Panc1 (cell line): ENCODE results near the gene PYGM. TPM values are rescaled to one million over a fixed set of nuclear protein-coding genes. Genes with fewer than 3 reads are reported as not detected.
"Not testable (repeated sequence)": the region's sequence is repeated elsewhere in the genome, so short reads cannot be mapped to it uniquely, and the experiment has no call there.

Experiments
- ATAC-seq: fragments of 200-7000 bp; cut with Tn5 transposase; 2 replicates; pipeline ENCODE4 v1.9.1; 2020; ENCODE audit warnings: mild to moderate bottlenecking, moderate library complexity
- BruUV-seq: library from RNA; stranded (reverse); fragments of 400-500 nt; replicated peaks from 2 replicates; lab custom pipeline; 2021; lab: Mats Ljungman, UMichigan
- CTCF ChIA-PET: fragments of 300-600 bp; sonication (Branson Sonifier 250); formaldehyde crosslinking; loops from one replicate; lab custom pipeline; 2022; ENCODE audit warnings: antibody characterized with exemption; lab: Charles Lee
- POLR2A ChIA-PET: fragments of 300-600 bp; sonication (Branson Sonifier 250); formaldehyde crosslinking; loops from one replicate; lab custom pipeline; 2022; ENCODE audit warnings: antibody characterized with exemption; lab: Charles Lee
- DNase-seq: peaks from one replicate; pipeline ENCODE4 v3.0.0-alpha.2; 2010; ENCODE audit warnings: low read depth, low spot score
- H3K27ac ChIP-seq: 2 replicates; pipeline ENCODE4 v1.5.1; 2011; ENCODE audit warnings: mild to moderate bottlenecking, low read length, inconsistent platforms
- H3K27me3 ChIP-seq: fragments of 200-500 bp; sonication (Bioruptor generic); 2 replicates; pipeline ENCODE4 v1.6.0; 2014; ENCODE audit warnings: low read length, inconsistent platforms; ENCODE audit not compliant: control insufficient read depth, insufficient read depth
- H3K36me3 ChIP-seq: fragments of 200-500 bp; sonication (Bioruptor generic); 2 replicates; pipeline ENCODE4 v1.5.1; 2014; ENCODE audit warnings: inconsistent platforms, mild to moderate bottlenecking, low read length, moderate library complexity; ENCODE audit not compliant: control insufficient read depth, insufficient read depth
- H3K4me1 ChIP-seq: 2 replicates; pipeline ENCODE4 v1.5.1; 2011; ENCODE audit warnings: inconsistent platforms, mild to moderate bottlenecking, low read length, moderate library complexity; ENCODE audit not compliant: control insufficient read depth, insufficient read depth
- H3K4me3 ChIP-seq, 2 experiments: 2 replicates each; pipeline ENCODE4 v1.5.1; 2011 to 2012; ENCODE audit warnings: low read depth in 2 of 2, low read length in 2 of 2, mild to moderate bottlenecking in 2 of 2, inconsistent platforms in 1 of 2, moderate library complexity in 1 of 2
- H3K9me3 ChIP-seq: fragments of 200-500 bp; sonication (Bioruptor generic); 2 replicates; pipeline ENCODE4 v1.5.1; 2014; ENCODE audit warnings: low read depth, mild to moderate bottlenecking, inconsistent platforms, low read length, moderate library complexity; ENCODE audit not compliant: control insufficient read depth, insufficient read depth
- CTCF ChIP-seq: fragments of 450-650 bp; IDR thresholded peaks from 2 replicates; pipeline ENCODE4 v1.5.1; 2017; ENCODE audit warnings: mild to moderate bottlenecking
- POLR2AphosphoS5 ChIP-seq: IDR thresholded peaks from 2 replicates; pipeline ENCODE4 v1.6.1; 2012; ENCODE audit warnings: mild to moderate bottlenecking, low read depth, low read length, moderate library complexity
- REST ChIP-seq, 2 experiments: IDR thresholded peaks; 2 replicates each; pipeline ENCODE4 v1.6.1; 2011 to 2012; ENCODE audit warnings: low read depth in 2 of 2, control low read depth in 1 of 2, low read length in 1 of 2, mild to moderate bottlenecking in 1 of 2, moderate library complexity in 1 of 2; ENCODE audit not compliant: insufficient read depth in 1 of 2
- SIN3A ChIP-seq: IDR thresholded peaks from 2 replicates; pipeline ENCODE4 v1.6.1; 2012; ENCODE audit warnings: low read depth, mild to moderate bottlenecking, low read length, moderate library complexity, borderline replicate concordance; ENCODE audit not compliant: insufficient read depth
- TCF7L2 ChIP-seq: IDR thresholded peaks from 2 replicates; pipeline ENCODE4 v1.6.1; 2011; ENCODE audit warnings: mild to moderate bottlenecking, low read depth, low read length, inconsistent platforms
- in situ Hi-C: cut with HindIII; loops from 2 replicates; pipeline ENCODE4 v1.10.0; 2016; ENCODE audit warnings: low sequenced_read_pairs, low pct_unique_long_range_greater_than_20kb
- intact Hi-C: fragments of 100-400 bp; cut with micrococcal nuclease; formaldehyde crosslinking; loops from one replicate; pipeline ENCODE4 v1.10.0; 2022; ENCODE audit not compliant: unreplicated experiment
- total RNA-seq: library from RNA; stranded (reverse); gene quantifications from one replicate; pipeline ENCODE4 v1.2.1, GENCODE V29; 2021; ENCODE audit not compliant: unreplicated experiment

PYGM gene
- total RNA-seq, 1 experiment from 2014 or later = 0.39 TPM

GRCh38 chr11:64703048-64703447 is 56.7 kb downstream of the PYGM start:
- H3K4me3 ChIP-seq = no peak overlapping the region
- no peaks in the 10 kb centered on the region for H3K4me1 ChIP-seq
- no TSS peak for BruUV-seq
- DNase-seq = no peak
- no peak for ATAC-seq
- no peaks in the 10 kb centered on the region for H3K36me3 ChIP-seq
- intact Hi-C loops = no loop called here
- CTCF ChIA-PET = interaction anchor here (0.7 kb wide), 1 partner anchor 225 kb away, joined by 5 read pairs; no protein-coding TSS in a partner anchor
- no peaks in the 10 kb centered on the region for H3K9me3 ChIP-seq
- peaks cover 7% of the 10 kb centered on the region for H3K27me3 ChIP-seq
- no peak overlapping the region for H3K27ac ChIP-seq
- no peak for TF ChIP-seq SIN3A
- no peak for TF ChIP-seq REST (IDR thresholded peaks at IDR 0.05; ENCODE audit: insufficient read depth in 1 of 2, low read depth in 2 of 2, low read length in 1 of 2)
- TF ChIP-seq CTCF = no peak
- no peak for TF ChIP-seq TCF7L2
- TF ChIP-seq POLR2AphosphoS5 = no peak
- POLR2A ChIA-PET = interaction anchor here (0.6 kb wide), 1 partner anchor 76 kb away, joined by 7 read pairs; no protein-coding TSS in a partner anchor
- in situ Hi-C loops = no loop called here

GRCh38 chr11:64701956-64702355 is 57.8 kb downstream of the PYGM start:
- peaks cover 10% of the 10 kb centered on the region for H3K27me3 ChIP-seq
- H3K9me3 ChIP-seq, H3K27ac ChIP-seq, H3K36me3 ChIP-seq, in situ Hi-C loops, DNase-seq, POLR2A ChIA-PET, H3K4me1 ChIP-seq, CTCF ChIA-PET, BruUV-seq, ATAC-seq, H3K4me3 ChIP-seq, intact Hi-C loops: not testable (repeated sequence)

- BruUV-seq = no TSS peak
- Histone ChIP-seq H3K4me1 (no peaks in the 10 kb centered on the region), H3K4me3 (no peak overlapping the region), H3K9me3 (no peaks in the 10 kb centered on the region), H3K27me3 (peaks cover 6% of the 10 kb centered on the region), H3K27ac (no peak overlapping the region), H3K36me3 (no peaks in the 10 kb centered on the region)
- CTCF ChIA-PET = interaction anchor here (1.7 kb wide), 1 partner anchor 10 kb away, joined by 13 read pairs; no protein-coding TSS in a partner anchor
- DNase-seq = no peak
- intact Hi-C loops = no loop called here
- TF ChIP-seq POLR2AphosphoS5 (no peak), REST (IDR thresholded peaks at IDR 0.05; ENCODE audit: insufficient read depth in 1 of 2, low read depth in 2 of 2, low read length in 1 of 2) (no peak), SIN3A (no peak), CTCF (no peak), TCF7L2 (no peak)
- ATAC-seq = no peak
- POLR2A ChIA-PET = interaction anchor here (0.6 kb wide), 1 partner anchor 10 kb away, joined by 3 read pairs; no protein-coding TSS in a partner anchor
- in situ Hi-C loops = no loop called here
These were observed 61.3 kb downstream of the PYGM start for GRCh38 chr11:64698427-64698826.
